Hepatocyte (in vitro differentiated cells): Measurements from ENCODE around the gene AGBL2.

Experiments
- EZH2phosphoT487 ChIP-seq: fragments of 200-600 bp; sonication (generic); IDR thresholded peaks from one replicate; pipeline ENCODE4 v1.6.1; 2018; ENCODE audit warnings: antibody characterized with exemption, mild to moderate bottlenecking, low read depth, moderate library complexity; ENCODE audit not compliant: unreplicated experiment, severe bottlenecking
- TF ChIP-seq, protein P1 (sequence below): fragments of 200-600 bp; sonication (generic); IDR thresholded peaks from 2 replicates; pipeline ENCODE4 v1.5.1; 2016; ENCODE audit warnings: antibody characterized with exemption, mild to moderate bottlenecking; ENCODE audit not compliant: poor library complexity

- TF ChIP-seq, protein P1, sequence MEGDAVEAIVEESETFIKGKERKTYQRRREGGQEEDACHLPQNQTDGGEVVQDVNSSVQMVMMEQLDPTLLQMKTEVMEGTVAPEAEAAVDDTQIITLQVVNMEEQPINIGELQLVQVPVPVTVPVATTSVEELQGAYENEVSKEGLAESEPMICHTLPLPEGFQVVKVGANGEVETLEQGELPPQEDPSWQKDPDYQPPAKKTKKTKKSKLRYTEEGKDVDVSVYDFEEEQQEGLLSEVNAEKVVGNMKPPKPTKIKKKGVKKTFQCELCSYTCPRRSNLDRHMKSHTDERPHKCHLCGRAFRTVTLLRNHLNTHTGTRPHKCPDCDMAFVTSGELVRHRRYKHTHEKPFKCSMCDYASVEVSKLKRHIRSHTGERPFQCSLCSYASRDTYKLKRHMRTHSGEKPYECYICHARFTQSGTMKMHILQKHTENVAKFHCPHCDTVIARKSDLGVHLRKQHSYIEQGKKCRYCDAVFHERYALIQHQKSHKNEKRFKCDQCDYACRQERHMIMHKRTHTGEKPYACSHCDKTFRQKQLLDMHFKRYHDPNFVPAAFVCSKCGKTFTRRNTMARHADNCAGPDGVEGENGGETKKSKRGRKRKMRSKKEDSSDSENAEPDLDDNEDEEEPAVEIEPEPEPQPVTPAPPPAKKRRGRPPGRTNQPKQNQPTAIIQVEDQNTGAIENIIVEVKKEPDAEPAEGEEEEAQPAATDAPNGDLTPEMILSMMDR: no peak
- TF ChIP-seq EZH2phosphoT487: no peak
Measured at GRCh38 chr11:47615249-47615648, 99.9 kb downstream of the AGBL2 start.
